ENCODE results near the gene NOXA1.

NOXA1 gene

DNA sequence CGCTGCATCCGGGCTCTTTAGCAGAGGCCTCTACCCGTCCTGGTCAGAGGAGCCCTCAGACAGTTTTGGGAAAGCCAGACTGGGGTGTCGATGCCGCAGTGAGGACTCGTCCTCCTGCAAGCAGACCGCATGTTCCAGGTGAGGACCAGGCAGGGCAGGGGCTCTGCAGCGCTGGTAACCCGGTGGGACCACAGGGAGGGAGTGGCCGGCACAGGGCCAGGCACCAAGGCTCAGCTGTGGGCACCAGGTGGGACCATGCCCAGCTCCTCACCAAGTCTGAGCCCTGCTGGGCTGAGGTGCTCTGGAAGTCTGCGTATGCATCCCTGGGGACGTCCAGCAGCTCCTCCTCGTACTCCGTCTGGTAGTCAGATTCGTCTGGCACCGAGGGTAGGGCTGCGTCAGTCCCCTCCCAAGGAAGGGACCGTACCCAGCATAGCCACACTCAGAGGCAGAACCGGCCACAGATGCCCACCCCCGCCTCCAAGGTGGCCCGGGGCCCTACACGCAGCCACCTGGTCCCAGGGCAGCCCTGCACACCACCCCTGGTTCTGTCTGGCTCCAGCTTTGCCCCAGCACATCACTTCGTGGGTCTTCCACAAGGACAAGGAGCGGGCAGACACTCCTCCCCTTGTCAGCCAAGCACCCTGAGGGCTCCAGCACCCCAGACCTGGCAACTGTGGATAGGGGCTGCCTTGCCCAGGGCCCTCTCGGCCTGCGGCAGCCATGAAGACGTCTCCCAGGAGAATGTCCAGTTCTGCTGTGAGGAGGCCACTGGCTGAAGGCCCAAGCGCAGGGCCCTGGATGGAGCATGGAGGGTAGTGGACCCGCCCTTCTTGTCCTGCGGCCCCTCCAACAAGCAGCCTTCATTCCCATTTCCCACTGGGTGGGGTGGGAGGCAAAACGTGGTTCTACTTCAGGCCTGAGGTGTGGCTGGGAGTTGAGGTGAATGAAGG lies 37.4 kb downstream of the NOXA1 start:
- Histone ChIP-seq H3K27ac (ENCODE audit: extremely low read depth, low read depth, low read length) (0 out of 2 replicates have a peak overlapping the region, but pooled peaks have one; percentile 41), H3K36me3 (ENCODE audit: control insufficient read depth in 2 of 2, insufficient read depth in 1 of 2, low read length in 2 of 2) (peaks cover 0 to 24% of the 10 kb centered on the region in 2 experiments; a peak in 1 of 3 replicates), H3K4me3 (ENCODE audit: low read depth, low read length) (no peak overlapping the region), H3K4me1 (ENCODE audit: control insufficient read depth, insufficient read depth, low read length) (peaks cover 6% of the 10 kb centered on the region), H3K9me3 (ENCODE audit: control insufficient read depth, insufficient read depth, low read depth, low read length) (no peaks in the 10 kb centered on the region)
- CTCF ChIA-PET = no interaction called here
- POLR2A ChIA-PET = interaction anchor here (0.8 kb wide), 1 partner anchor 38 kb away, joined by 3 read pairs; the partner anchor contains the start of genes EXD3 and NOXA1
- TF ChIP-seq ZBTB20 (tag by site-specific recombination; IDR thresholded peaks at IDR 0.05) (0 out of 2 replicates have a peak, but pooled peaks have one; percentile 10), ZBTB17 (tag by site-specific recombination; IDR thresholded peaks at IDR 0.05) (no peak), SP2 (tag by site-specific recombination; IDR thresholded peaks at IDR 0.05) (peak; percentile 11; the same call in 1 of the 2 replicates)

GRCh38 chr9:137461316-137461662 lies 38.1 kb downstream of the NOXA1 start:
- ChIA-PET POLR2A (interaction anchor here (0.7 kb wide), 1 partner anchor 766 kb away, joined by 4 read pairs; no protein-coding TSS in a partner anchor), CTCF (no interaction called here)
- H3K4me3 ChIP-seq (ENCODE audit: low read depth, low read length) = no peak overlapping the region
- peaks cover 6% of the 10 kb centered on the region for H3K4me1 ChIP-seq (ENCODE audit: control insufficient read depth, insufficient read depth, low read length)
- no peak overlapping the region for H3K27ac ChIP-seq (ENCODE audit: extremely low read depth, low read depth, low read length)
- TF ChIP-seq, protein P1, sequence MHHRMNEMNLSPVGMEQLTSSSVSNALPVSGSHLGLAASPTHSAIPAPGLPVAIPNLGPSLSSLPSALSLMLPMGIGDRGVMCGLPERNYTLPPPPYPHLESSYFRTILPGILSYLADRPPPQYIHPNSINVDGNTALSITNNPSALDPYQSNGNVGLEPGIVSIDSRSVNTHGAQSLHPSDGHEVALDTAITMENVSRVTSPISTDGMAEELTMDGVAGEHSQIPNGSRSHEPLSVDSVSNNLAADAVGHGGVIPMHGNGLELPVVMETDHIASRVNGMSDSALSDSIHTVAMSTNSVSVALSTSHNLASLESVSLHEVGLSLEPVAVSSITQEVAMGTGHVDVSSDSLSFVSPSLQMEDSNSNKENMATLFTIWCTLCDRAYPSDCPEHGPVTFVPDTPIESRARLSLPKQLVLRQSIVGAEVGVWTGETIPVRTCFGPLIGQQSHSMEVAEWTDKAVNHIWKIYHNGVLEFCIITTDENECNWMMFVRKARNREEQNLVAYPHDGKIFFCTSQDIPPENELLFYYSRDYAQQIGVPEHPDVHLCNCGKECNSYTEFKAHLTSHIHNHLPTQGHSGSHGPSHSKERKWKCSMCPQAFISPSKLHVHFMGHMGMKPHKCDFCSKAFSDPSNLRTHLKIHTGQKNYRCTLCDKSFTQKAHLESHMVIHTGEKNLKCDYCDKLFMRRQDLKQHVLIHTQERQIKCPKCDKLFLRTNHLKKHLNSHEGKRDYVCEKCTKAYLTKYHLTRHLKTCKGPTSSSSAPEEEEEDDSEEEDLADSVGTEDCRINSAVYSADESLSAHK (tag by site-specific recombination; IDR thresholded peaks at IDR 0.05) = no peak
- TF ChIP-seq ZNF560 (tag by site-specific recombination; IDR thresholded peaks at IDR 0.05; ENCODE audit: borderline replicate concordance) = no peak
- no peak for TF ChIP-seq PATZ1 (tag by site-specific recombination; IDR thresholded peaks at IDR 0.05)
- no peak for TF ChIP-seq ZNF214 (tag by site-specific recombination; IDR thresholded peaks at IDR 0.05; ENCODE audit: borderline replicate concordance)
- TF ChIP-seq ZNF670 (tag by site-specific recombination; IDR thresholded peaks at IDR 0.05; ENCODE audit: low read depth) = no peak
- TF ChIP-seq ZNF555 (tag by site-specific recombination; conservative IDR thresholded peaks at IDR 0.05) = no peak
- no peak for TF ChIP-seq CTCF (tag by site-specific recombination; IDR thresholded peaks at IDR 0.05)
- H3K36me3 ChIP-seq (ENCODE audit: control insufficient read depth in 2 of 2, insufficient read depth in 1 of 2, low read length in 2 of 2) = peaks cover 0 to 17% of the 10 kb centered on the region in 2 experiments; a peak in 1 of 3 replicates
- no peaks in the 10 kb centered on the region for H3K9me3 ChIP-seq (ENCODE audit: control insufficient read depth, insufficient read depth, low read depth, low read length)

- Histone ChIP-seq H3K4me1 (ENCODE audit: control insufficient read depth, insufficient read depth, low read length) (peaks cover 6% of the 10 kb centered on the region), H3K36me3 (ENCODE audit: control insufficient read depth in 2 of 2, insufficient read depth in 1 of 2, low read length in 2 of 2) (peaks cover 0 to 12% of the 10 kb centered on the region in 2 experiments; a peak in 1 of 3 replicates), H3K27ac (ENCODE audit: extremely low read depth, low read depth, low read length) (no peak overlapping the region), H3K9me3 (ENCODE audit: control insufficient read depth, insufficient read depth, low read depth, low read length) (no peaks in the 10 kb centered on the region), H3K4me3 (ENCODE audit: low read depth, low read length) (no peak overlapping the region)
- POLR2A ChIA-PET = interaction anchor here (0.7 kb wide), 1 partner anchor 767 kb away, joined by 4 read pairs; no protein-coding TSS in a partner anchor
- CTCF ChIA-PET = interaction anchor here (1.5 kb wide), 1 partner anchor 176 kb away, joined by 4 read pairs; no protein-coding TSS in a partner anchor
- TF ChIP-seq SP3 (tag by site-specific recombination; IDR thresholded peaks at IDR 0.05) (0 out of 2 replicates have a peak, but pooled peaks have one; percentile 17), BCL11A (tag by site-specific recombination; IDR thresholded peaks at IDR 0.05; ENCODE audit: low read depth) (no peak), ZSCAN30 (tag by site-specific recombination; IDR thresholded peaks at IDR 0.05) (no peak), KLF9 (tag by site-specific recombination; IDR thresholded peaks at IDR 0.05; ENCODE audit: low read depth) (peak; percentile 86), ZNF76 (tag by site-specific recombination; IDR thresholded peaks at IDR 0.05; ENCODE audit: borderline replicate concordance, low read depth) (no peak), KLF7 (tag by site-specific recombination; IDR thresholded peaks at IDR 0.05; ENCODE audit: borderline replicate concordance) (peak; percentile 70; the same call in 1 of the 2 replicates), KLF1 (tag by site-specific recombination; IDR thresholded peaks at IDR 0.05) (peak; percentile 100), KLF8 (tag by site-specific recombination; IDR thresholded peaks at IDR 0.05) (peak; percentile 96)
These were observed 38.6 kb downstream of the NOXA1 start for GRCh38 chr9:137461663-137462395.

Measured in HEK293 (cell line).